A549 (cell line): ENCODE results near the gene ADAP1. TPM values are rescaled to one million over a fixed set of nuclear protein-coding genes. Genes with fewer than 3 reads are reported as not detected.

Source experiments
- ATAC-seq, 2 experiments: fragments of 200-7000 bp in 1 of 2; fragments of >200 bp in 1 of 2; cut with Nextera tagmentation in 1 of 2; cut with Tn5 transposase in 1 of 2; 3 replicates each; pipeline versions ENCODE4 v1.8.0 to v1.9.1; 2018 to 2020; ENCODE audit warnings: mild to moderate bottlenecking in 1 of 2, moderate library complexity in 1 of 2
- CTCF ChIA-PET: fragments of 300-600 bp; sonication (Branson Sonifier 250); formaldehyde crosslinking; extraction: SDS; loops from one replicate; lab custom pipeline; 2021; ENCODE audit warnings: antibody characterized with exemption, inconsistent platforms; lab: Yijun Ruan, JAX
- POLR2A ChIA-PET: fragments of 350-600 bp; formaldehyde crosslinking; extraction: SDS; loops from one replicate; lab custom pipeline; 2021; ENCODE audit warnings: antibody characterized with exemption, inconsistent platforms; lab: Yijun Ruan, JAX
- DNase-seq, 2 experiments: peaks; one replicate each; pipeline versions ENCODE4 v3.0.0 to v3.0.0-alpha.2; 2011 to 2016; ENCODE audit warnings: low read depth in 1 of 2, low spot score in 1 of 2
- FAIRE-seq: peaks from 2 replicates; lab custom pipeline; 2011; peaks lifted over from hg19 to GRCh38; lab: Jason Lieb, UNC
- H3K27ac ChIP-seq, 2 experiments: fragments of >200 bp; sonication (Bioruptor Twin); formaldehyde crosslinking; 3 replicates each; pipeline ENCODE4 v1.5.1; 2016 to 2017
- H3K4me1 ChIP-seq: fragments of >200 bp; sonication (Bioruptor Twin); formaldehyde crosslinking; 3 replicates; pipeline ENCODE4 v1.6.1; 2016
- H3K4me2 ChIP-seq: fragments of >200 bp; sonication (Bioruptor Twin); formaldehyde crosslinking; 3 replicates; pipeline ENCODE4 v1.6.1; 2016
- H3K4me3 ChIP-seq: fragments of >200 bp; sonication (Bioruptor Twin); formaldehyde crosslinking; 3 replicates; pipeline ENCODE4 v1.5.1; 2016
- H3K9me3 ChIP-seq: fragments of >200 bp; sonication (Bioruptor Twin); formaldehyde crosslinking; 3 replicates; pipeline ENCODE4 v1.6.1; 2016
- CBX2 ChIP-seq: fragments of 200-600 bp; sonication (generic); IDR thresholded peaks from 2 replicates; pipeline ENCODE4 v1.6.1; 2016; ENCODE audit warnings: low read depth, mild to moderate bottlenecking, borderline replicate concordance
- CBX8 ChIP-seq: fragments of 200-600 bp; sonication (generic); IDR thresholded peaks from 2 replicates; pipeline ENCODE4 v1.6.1; 2016
- CHD2 ChIP-seq: fragments of 150-350 bp; IDR thresholded peaks from 2 replicates; pipeline ENCODE4 v1.6.1; 2014; ENCODE audit warnings: low read length; ENCODE audit not compliant: partially characterized antibody
- E2F6 ChIP-seq: IDR thresholded peaks from 2 replicates; pipeline ENCODE4 v1.6.1; 2012; ENCODE audit warnings: low read depth, borderline replicate concordance
- ESRRA ChIP-seq: fragments of 150-350 bp; IDR thresholded peaks from 2 replicates; pipeline ENCODE4 v1.6.1; 2014; ENCODE audit warnings: mild to moderate bottlenecking, low read length, borderline replicate concordance
- FOSL2 ChIP-seq, 2 experiments: fragments of 450-650 bp in 1 of 2; fragments of >200 bp in 1 of 2; sonication (Bioruptor Twin) in 1 of 2; formaldehyde crosslinking; IDR thresholded peaks; 2 replicates each; pipeline versions ENCODE4 v1.5.0 to v1.6.1; 2016 to 2020; ENCODE audit warnings: mild to moderate bottlenecking in 1 of 2, moderate library complexity in 1 of 2
- GATA3 ChIP-seq: IDR thresholded peaks from 2 replicates; pipeline ENCODE4 v1.6.1; 2012; ENCODE audit warnings: borderline replicate concordance
- HDAC2 ChIP-seq: fragments of 200-600 bp; sonication (generic); IDR thresholded peaks from 2 replicates; pipeline ENCODE4 v1.6.1; 2016
- HOXB13 ChIP-seq: fragments of 250-450 bp; sonication (Bioruptor Pico); IDR thresholded peaks from 2 replicates; pipeline ENCODE4 v1.5.0; 2020; ENCODE audit warnings: low read depth, mild to moderate bottlenecking, moderate library complexity
- HOXB5 ChIP-seq: fragments of 250-450 bp; sonication (Bioruptor Pico); IDR thresholded peaks from 2 replicates; pipeline ENCODE4 v1.5.0; 2020; ENCODE audit warnings: mild to moderate bottlenecking, moderate library complexity
- MAFK ChIP-seq: fragments of 450-650 bp; IDR thresholded peaks from 2 replicates; pipeline ENCODE4 v1.6.1; 2014; ENCODE audit not compliant: partially characterized antibody
- NR3C1 ChIP-seq: fragments of >200 bp; sonication (Bioruptor Twin); formaldehyde crosslinking; IDR thresholded peaks from 3 replicates; pipeline ENCODE4 v1.6.1; 2017
- PHF8 ChIP-seq: fragments of 200-600 bp; sonication (generic); IDR thresholded peaks from 2 replicates; pipeline ENCODE4 v1.6.1; 2016; ENCODE audit warnings: low read depth, mild to moderate bottlenecking, antibody characterized with exemption, moderate library complexity, borderline replicate concordance
- POLR2A ChIP-seq: IDR thresholded peaks from 2 replicates; pipeline ENCODE4 v1.6.1; 2012; ENCODE audit warnings: mild to moderate bottlenecking, low read length
- TFCP2L1 ChIP-seq: fragments of 250-450 bp; sonication (Bioruptor Pico); IDR thresholded peaks from 2 replicates; pipeline ENCODE4 v1.5.0; 2021; ENCODE audit warnings: mild to moderate bottlenecking
- TP53 ChIP-seq: fragments of 250-450 bp; sonication (Bioruptor Pico); IDR thresholded peaks from 2 replicates; pipeline ENCODE4 v1.5.0; 2021; ENCODE audit warnings: mild to moderate bottlenecking, moderate library complexity
- USF2 ChIP-seq: fragments of 450-650 bp; IDR thresholded peaks from 2 replicates; pipeline ENCODE4 v1.6.1; 2014; ENCODE audit warnings: antibody characterized with exemption
- ZC3H11A ChIP-seq: fragments of 450-650 bp; IDR thresholded peaks from 2 replicates; pipeline ENCODE4 v1.6.1; 2014; ENCODE audit warnings: antibody characterized with exemption, mild to moderate bottlenecking
- ZFP36 ChIP-seq: fragments of 450-650 bp; IDR thresholded peaks from 2 replicates; pipeline ENCODE4 v1.6.1; 2014; ENCODE audit warnings: borderline replicate concordance; ENCODE audit not compliant: partially characterized antibody
- ZNF302 ChIP-seq: fragments of 250-450 bp; sonication (Bioruptor Pico); IDR thresholded peaks from 2 replicates; pipeline ENCODE4 v1.9.0; 2021; ENCODE audit warnings: inconsistent platforms, mild to moderate bottlenecking, moderate library complexity
- ZSCAN20 ChIP-seq: fragments of 250-450 bp; sonication (Bioruptor Pico); IDR thresholded peaks from 2 replicates; pipeline ENCODE4 v1.8.0; 2022; ENCODE audit warnings: mild to moderate bottlenecking, moderate library complexity
- WGBS: methylation state at CpG from one replicate; pipeline ENCODE4 v1.1.6; 2017; ENCODE audit errors: missing lambda C conversion rate; 5-methylcytosine and 5-hydroxymethylcytosine counted together
- polyA plus RNA-seq, 4 experiments: library from polyadenylated mRNA; depleted of rRNA in 3 of 4; stranded (reverse); fragments of >200 nt; fragmentation: RNase III in 1 of 4; extraction: RNeasy Plus Mini Kit Qiagen cat#74134 plus additional on column Dnase treatment in 1 of 4; gene quantifications; 2 replicates in 3 of 4; 3 replicates in 1 of 4; pipeline ENCODE4 v1.2.3, GENCODE V29; 2011 to 2017
- TF ChIP-seq, protein P1 (sequence below): fragments of 250-450 bp; sonication (Bioruptor Pico); IDR thresholded peaks from 2 replicates; pipeline ENCODE4 v1.5.0; 2020; ENCODE audit warnings: low read depth, mild to moderate bottlenecking, moderate library complexity

Gene ADAP1
- polyA plus RNA-seq, 2 of the 4 experiments (the other 2 are of a cell fraction): 1.7 to 2.5 TPM

- Histone ChIP-seq H3K4me1 (no peaks in the 10 kb centered on the region), H3K4me2 (no peak overlapping the region), H3K9me3 (no peaks in the 10 kb centered on the region), H3K4me3 (no peak overlapping the region), H3K27ac (no peak overlapping the region)
- ChIA-PET CTCF (interaction anchor here (0.6 to 1.7 kb wide), 2 partner anchors 24 to 632 kb away, joined by 3 to 5 read pairs; no protein-coding TSS in a partner anchor), POLR2A (no interaction called here)
- DNase-seq (no peak), FAIRE-seq (no peak), ATAC-seq (no peak)
- 92% methylated on average over 30 of the region's 31 CpGs for WGBS
- TF ChIP-seq ZC3H11A (no peak), NR3C1 (no peak)
- TF ChIP-seq, protein P1, sequence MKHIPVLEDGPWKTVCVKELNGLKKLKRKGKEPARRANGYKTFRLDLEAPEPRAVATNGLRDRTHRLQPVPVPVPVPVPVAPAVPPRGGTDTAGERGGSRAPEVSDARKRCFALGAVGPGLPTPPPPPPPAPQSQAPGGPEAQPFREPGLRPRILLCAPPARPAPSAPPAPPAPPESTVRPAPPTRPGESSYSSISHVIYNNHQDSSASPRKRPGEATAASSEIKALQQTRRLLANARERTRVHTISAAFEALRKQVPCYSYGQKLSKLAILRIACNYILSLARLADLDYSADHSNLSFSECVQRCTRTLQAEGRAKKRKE (CRISPR knock-in tag): no peak
- TF ChIP-seq, all 56 proteins: peak for 0
Observed at GRCh38 chr7:884191-885003, 70.1 kb downstream of the ADAP1 start.

DNA sequence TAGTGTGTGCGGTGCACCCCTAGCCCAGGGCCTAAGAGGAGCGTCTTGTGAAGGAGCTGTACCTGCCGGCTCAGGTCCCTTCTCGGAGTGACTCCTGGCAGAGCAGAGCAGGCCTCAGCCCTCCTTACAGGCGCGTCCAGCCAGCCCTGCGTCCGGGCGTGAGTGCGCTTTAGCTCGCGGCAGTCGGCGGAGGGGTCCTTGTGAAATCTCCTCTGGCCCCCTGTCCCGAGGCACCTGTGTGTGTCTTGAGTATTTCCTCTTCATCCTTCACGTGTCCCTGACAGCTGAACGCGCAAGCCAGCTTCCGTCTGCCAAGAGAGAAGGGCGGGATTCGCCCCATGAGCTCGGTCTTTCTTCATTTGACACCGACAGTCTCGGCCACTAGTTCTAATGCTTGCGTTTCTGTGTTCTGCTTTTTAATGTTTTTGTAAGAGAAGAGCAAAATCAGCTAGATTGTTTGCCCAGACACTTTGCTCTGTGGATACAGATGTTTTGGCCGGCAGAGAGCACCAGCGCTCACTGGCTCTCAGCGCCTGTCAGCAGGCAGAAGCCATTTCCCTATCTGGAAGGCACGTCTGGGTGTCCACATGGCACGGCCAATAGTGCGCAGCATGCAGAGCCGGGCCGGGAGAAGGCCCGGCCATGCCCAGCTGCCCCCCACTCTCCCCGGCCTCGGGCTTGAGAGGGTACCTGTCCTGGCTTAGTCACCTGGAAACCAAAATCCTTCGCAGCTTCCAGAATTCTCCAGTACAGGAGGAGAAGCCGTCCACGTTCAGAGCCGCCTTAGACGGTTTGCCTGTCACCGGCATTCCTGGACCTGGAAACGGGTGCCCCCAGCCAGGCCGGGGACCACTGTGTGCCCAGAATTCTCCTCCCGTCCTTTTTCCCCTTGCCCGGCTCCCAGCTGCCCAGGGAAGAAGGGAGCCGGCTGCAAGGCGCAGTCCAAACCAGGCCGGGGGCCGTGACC lies 71.1 kb downstream of the ADAP1 start:
- TF ChIP-seq CBX2: no peak
- TF ChIP-seq HDAC2: no peak
- no peak for TF ChIP-seq E2F6
- TF ChIP-seq ZNF302 (CRISPR knock-in tag): no peak
- TF ChIP-seq ZFP36: no peak
- TF ChIP-seq, protein P1 (CRISPR knock-in tag): no peak
- TF ChIP-seq ESRRA: no peak
- no peak for TF ChIP-seq FOSL2 (IDR thresholded peaks at IDR 0.05)
- TF ChIP-seq FOSL2 (CRISPR knock-in tag; IDR thresholded peaks at IDR 0.05): no peak
- no peak for TF ChIP-seq PHF8
- no peak for TF ChIP-seq USF2
- TF ChIP-seq MAFK: no peak
- no peak for TF ChIP-seq GATA3
- TF ChIP-seq POLR2A: no peak
- no peak for TF ChIP-seq TFCP2L1 (CRISPR knock-in tag)
- TF ChIP-seq ZSCAN20 (CRISPR knock-in tag): no peak
- no peak for TF ChIP-seq TP53 (CRISPR knock-in tag)
- TF ChIP-seq CHD2: no peak
- TF ChIP-seq HOXB13: no peak
- TF ChIP-seq HOXB5 (CRISPR knock-in tag): no peak
- TF ChIP-seq CBX8: no peak
- ChIA-PET CTCF (interaction anchor here (0.6 to 1.7 kb wide), 3 partner anchors 11 to 562 kb away, joined by 3 to 5 read pairs (median 3); no protein-coding TSS in a partner anchor), POLR2A (no interaction called here)
- WGBS: 94% methylated on average over 48 of the region's 50 CpGs
- FAIRE-seq (no peak), ATAC-seq (no peak), DNase-seq (no peak)
- no peak overlapping the region for H3K4me2 ChIP-seq
- H3K9me3 ChIP-seq: no peaks in the 10 kb centered on the region
- no peak overlapping the region for H3K4me3 ChIP-seq
- H3K4me1 ChIP-seq: peaks cover 6% of the 10 kb centered on the region; the same call in 2 of the 3 replicates
- H3K27ac ChIP-seq: no peak overlapping the region
